Glutamatergic neuron (in vitro differentiated cells): ENCODE results near the gene MCTP2. TPM values are rescaled to one million over a fixed set of nuclear protein-coding genes. Genes with fewer than 3 reads are reported as not detected.

Experiments used
- DNase-seq: peaks from one replicate; pipeline ENCODE4 v3.0.0; 2022
- H3K27ac Mint-ChIP-seq: one replicate; pipeline ENCODE4 v1.8.0; 2020; ENCODE audit warnings: mild to moderate bottlenecking, mixed read lengths, inconsistent platforms; ENCODE audit not compliant: unreplicated experiment
- H3K27me3 Mint-ChIP-seq: one replicate; pipeline ENCODE4 v1.8.0; 2020; ENCODE audit warnings: mild to moderate bottlenecking, moderate library complexity, mixed read lengths, inconsistent platforms; ENCODE audit not compliant: unreplicated experiment
- H3K36me3 Mint-ChIP-seq: one replicate; pipeline ENCODE4 v1.8.0; 2020; ENCODE audit warnings: mild to moderate bottlenecking, mixed read lengths, inconsistent platforms; ENCODE audit not compliant: unreplicated experiment
- H3K4me1 Mint-ChIP-seq: one replicate; pipeline ENCODE4 v1.8.0; 2020; ENCODE audit warnings: mild to moderate bottlenecking, low read depth, mixed read lengths, inconsistent platforms; ENCODE audit not compliant: unreplicated experiment
- H3K4me3 Mint-ChIP-seq: one replicate; pipeline ENCODE4 v1.8.0; 2020; ENCODE audit warnings: mild to moderate bottlenecking, mixed read lengths, inconsistent platforms; ENCODE audit not compliant: unreplicated experiment
- H3K9me3 Mint-ChIP-seq: one replicate; pipeline ENCODE4 v1.8.0; 2020; ENCODE audit warnings: mild to moderate bottlenecking, moderate library complexity, mixed read lengths, inconsistent platforms; ENCODE audit not compliant: unreplicated experiment
- total RNA-seq: library from RNA; stranded (reverse); fragmentation: NEBNext Ultra II Directional; extraction: Animal tissue kit (Norgen Biotek cat#: 25700); gene quantifications from one replicate; pipeline ENCODE4 v1.2.1, GENCODE V29; 2021; ENCODE audit not compliant: unreplicated experiment
- TF ChIP-seq, protein P1 (sequence below): fragments of 200-600 bp; sonication (generic); IDR thresholded peaks from one replicate; pipeline ENCODE4 v1.5.0; 2021; ENCODE audit not compliant: partially characterized antibody, unreplicated experiment

MCTP2 gene
- total RNA-seq, 1 donor from 2014 or later, result 0.44 TPM

DNA sequence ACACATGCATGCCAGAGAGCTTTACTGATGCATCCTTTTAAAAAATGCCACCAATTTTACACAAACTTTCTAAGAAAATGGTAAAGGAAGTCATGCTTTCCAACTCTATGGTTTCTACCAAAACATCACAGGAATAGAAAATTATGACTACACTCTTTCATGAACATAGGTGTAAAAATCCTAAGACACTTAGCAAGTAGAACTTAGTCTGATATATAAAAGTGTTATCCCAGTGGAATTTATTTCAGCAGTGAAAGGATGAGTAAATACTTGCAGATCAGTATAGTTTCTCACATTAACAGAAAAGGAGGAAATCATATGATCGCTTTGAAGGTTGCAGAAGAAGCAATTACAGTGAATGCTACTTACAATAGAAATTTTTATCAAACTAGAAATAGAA, 43.4 kb downstream of the MCTP2 start:
- Mint-ChIP-seq H3K36me3 (no peaks in the 10 kb centered on the region), H3K27ac (no peak overlapping the region), H3K4me1 (no peaks in the 10 kb centered on the region), H3K27me3 (no peaks in the 10 kb centered on the region), H3K9me3 (no peaks in the 10 kb centered on the region), H3K4me3 (no peak overlapping the region)
- DNase-seq, result no peak
- TF ChIP-seq, protein P1, sequence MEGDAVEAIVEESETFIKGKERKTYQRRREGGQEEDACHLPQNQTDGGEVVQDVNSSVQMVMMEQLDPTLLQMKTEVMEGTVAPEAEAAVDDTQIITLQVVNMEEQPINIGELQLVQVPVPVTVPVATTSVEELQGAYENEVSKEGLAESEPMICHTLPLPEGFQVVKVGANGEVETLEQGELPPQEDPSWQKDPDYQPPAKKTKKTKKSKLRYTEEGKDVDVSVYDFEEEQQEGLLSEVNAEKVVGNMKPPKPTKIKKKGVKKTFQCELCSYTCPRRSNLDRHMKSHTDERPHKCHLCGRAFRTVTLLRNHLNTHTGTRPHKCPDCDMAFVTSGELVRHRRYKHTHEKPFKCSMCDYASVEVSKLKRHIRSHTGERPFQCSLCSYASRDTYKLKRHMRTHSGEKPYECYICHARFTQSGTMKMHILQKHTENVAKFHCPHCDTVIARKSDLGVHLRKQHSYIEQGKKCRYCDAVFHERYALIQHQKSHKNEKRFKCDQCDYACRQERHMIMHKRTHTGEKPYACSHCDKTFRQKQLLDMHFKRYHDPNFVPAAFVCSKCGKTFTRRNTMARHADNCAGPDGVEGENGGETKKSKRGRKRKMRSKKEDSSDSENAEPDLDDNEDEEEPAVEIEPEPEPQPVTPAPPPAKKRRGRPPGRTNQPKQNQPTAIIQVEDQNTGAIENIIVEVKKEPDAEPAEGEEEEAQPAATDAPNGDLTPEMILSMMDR, result no peak

DNA sequence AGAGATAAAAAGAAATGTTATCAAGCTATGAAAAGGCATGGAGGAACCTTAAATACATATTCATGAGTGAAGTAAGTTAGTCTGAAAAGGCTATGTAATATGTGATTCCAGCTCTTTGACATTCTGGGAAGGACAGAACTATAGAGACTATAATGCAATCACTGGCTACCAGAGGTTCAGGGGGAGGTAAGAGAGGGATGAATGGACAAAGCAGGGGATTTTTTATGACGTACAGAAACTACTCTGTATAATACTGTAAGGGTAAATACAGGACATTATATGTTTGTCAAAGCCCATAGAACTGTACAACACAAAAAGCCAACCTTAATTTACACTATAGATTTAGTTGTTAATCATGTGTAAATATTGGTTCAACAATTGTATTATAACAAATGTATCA, 46.1 kb downstream of the MCTP2 start:
- Mint-ChIP-seq H3K36me3 (no peaks in the 10 kb centered on the region), H3K4me1 (no peaks in the 10 kb centered on the region), H3K27ac (no peak overlapping the region), H3K9me3 (no peaks in the 10 kb centered on the region), H3K27me3 (no peaks in the 10 kb centered on the region), H3K4me3 (no peak overlapping the region)
- no peak for DNase-seq
- TF ChIP-seq, protein P1, result no peak

DNA sequence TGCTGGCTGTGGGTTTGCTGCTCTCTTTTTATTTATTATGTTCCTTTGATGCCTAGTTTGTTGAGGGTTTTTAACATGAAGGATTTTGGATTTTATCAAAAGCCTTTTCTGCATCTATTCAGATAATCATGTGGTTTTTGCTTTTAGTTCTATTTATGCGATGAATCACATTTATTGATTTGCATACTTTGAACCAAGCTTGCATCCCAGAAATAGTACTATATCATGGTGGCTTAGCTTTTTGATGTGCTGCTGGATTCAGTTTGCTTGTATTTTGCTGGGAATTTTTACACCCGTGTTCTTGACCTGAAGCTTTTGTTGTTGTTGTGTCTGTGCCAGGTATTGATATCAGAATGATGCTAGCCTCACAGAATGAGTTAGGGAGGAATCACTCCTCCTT, 48.4 kb downstream of the MCTP2 start:
- Mint-ChIP-seq H3K4me3 (no peak overlapping the region), H3K27ac (no peak overlapping the region), H3K36me3 (no peaks in the 10 kb centered on the region), H3K27me3 (no peaks in the 10 kb centered on the region), H3K9me3 (no peaks in the 10 kb centered on the region), H3K4me1 (no peaks in the 10 kb centered on the region)
- no peak for DNase-seq
- TF ChIP-seq, protein P1, result no peak

DNA sequence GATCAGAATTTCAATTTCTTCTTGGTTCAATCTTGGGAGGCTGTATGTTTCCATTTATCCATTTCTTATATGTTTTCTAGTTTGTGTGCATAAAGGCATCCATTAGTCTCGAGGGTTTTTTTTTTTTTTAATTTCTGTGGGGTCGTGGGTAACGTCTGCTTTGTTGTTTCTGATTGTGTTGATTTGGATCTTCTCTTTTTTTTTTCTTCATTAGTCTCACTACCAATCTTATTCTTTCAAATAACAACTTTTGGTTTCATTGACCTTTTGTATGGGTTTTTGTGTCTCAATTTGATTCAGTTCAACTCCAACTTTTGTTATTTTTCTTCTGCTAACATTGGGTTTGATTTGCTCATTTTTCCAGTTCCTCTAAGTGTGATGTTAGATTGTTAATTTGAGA, 48.9 kb downstream of the MCTP2 start:
- Mint-ChIP-seq H3K27ac (no peak overlapping the region), H3K9me3 (no peaks in the 10 kb centered on the region), H3K4me1 (no peaks in the 10 kb centered on the region), H3K36me3 (no peaks in the 10 kb centered on the region), H3K4me3 (no peak overlapping the region), H3K27me3 (no peaks in the 10 kb centered on the region)
- TF ChIP-seq, protein P1, result no peak
- no peak for DNase-seq

DNA sequence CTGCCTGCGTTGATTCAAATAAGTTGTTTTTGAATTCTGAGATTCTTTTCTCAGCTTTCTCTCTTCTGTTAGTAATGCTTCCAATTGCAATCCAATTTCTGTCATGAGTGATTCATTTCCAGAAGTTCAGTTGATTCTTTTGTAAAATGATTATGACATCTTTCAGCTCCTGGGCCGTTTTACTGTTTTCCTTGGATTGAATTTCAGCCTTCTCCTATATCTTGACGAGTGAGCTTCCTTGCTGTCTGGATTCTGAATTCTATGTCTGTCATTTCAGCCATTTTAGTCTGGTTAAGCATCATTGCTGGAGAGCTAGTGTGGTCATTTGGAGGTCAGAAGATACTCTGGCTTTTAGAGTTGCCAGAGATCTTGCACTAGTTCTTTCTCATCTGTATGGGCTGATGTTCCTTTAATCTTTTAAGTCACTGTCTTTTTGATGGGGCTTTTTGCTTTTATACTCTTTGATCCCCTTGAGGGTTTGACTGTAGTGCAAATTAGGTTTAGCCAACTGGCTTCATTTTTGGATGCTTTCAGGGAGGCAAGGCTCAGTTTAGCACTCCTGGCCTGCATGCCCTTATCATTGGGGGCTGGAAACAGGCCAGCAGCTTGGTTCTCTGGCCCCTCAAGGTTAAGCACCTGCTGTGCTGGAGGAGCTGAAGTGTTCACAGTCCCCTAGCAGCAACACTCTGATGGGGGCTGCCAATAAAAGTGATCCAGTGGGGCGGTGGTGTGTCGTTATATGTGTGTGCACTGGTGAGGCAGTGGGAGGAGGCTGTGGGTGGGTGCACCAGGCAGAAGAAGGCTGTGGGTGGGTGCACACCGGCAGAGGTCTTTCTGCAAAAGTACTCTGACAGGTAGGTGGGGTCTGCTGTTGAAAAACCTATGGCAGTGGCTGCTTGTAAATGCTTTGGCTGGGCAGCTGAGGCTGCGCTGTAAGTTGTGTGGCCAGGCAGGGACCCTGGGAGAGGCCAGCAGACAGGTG, 51.2 kb downstream of the MCTP2 start:
- no peaks in the 10 kb centered on the region for H3K4me1 Mint-ChIP-seq
- no peak overlapping the region for H3K4me3 Mint-ChIP-seq
- no peak overlapping the region for H3K27ac Mint-ChIP-seq
- no peaks in the 10 kb centered on the region for H3K9me3 Mint-ChIP-seq
- TF ChIP-seq, protein P1, result no peak
- no peaks in the 10 kb centered on the region for H3K27me3 Mint-ChIP-seq
- H3K36me3 Mint-ChIP-seq, result no peaks in the 10 kb centered on the region
- DNase-seq, result no peak
